GM23248 (cell line): ENCODE results near the gene LY6G6C. TPM values are rescaled to one million over a fixed set of nuclear protein-coding genes. Genes with fewer than 3 reads are reported as not detected.

Experiments used
- DNase-seq: peaks from one replicate; pipeline ENCODE4 v3.0.0-alpha.2; 2015
- H2AFZ ChIP-seq: fragments of 200-600 bp; sonication (generic); 2 replicates; pipeline ENCODE4 v1.6.1; 2016; ENCODE audit warnings: antibody characterized with exemption
- H3F3A ChIP-seq: fragments of 200-600 bp; sonication (generic); 2 replicates; pipeline ENCODE4 v1.6.1; 2016; ENCODE audit warnings: mild to moderate bottlenecking, antibody characterized with exemption, mixed run types; ENCODE audit not compliant: insufficient read depth
- H3K27ac ChIP-seq: fragments of 200-600 bp; sonication (generic); 2 replicates; pipeline ENCODE4 v1.5.1; 2016; ENCODE audit warnings: mild to moderate bottlenecking
- H3K27me3 ChIP-seq: fragments of 200-600 bp; sonication (generic); replicated peaks from 2 replicates; pipeline ENCODE4 v1.6.1; 2016; ENCODE audit warnings: mild to moderate bottlenecking; ENCODE audit not compliant: insufficient read depth
- H3K36me3 ChIP-seq: fragments of 200-600 bp; sonication (generic); 2 replicates; pipeline ENCODE4 v1.6.1; 2016; ENCODE audit warnings: low read depth, mild to moderate bottlenecking
- H3K4me1 ChIP-seq: fragments of 200-600 bp; sonication (generic); 2 replicates; pipeline ENCODE4 v1.6.1; 2016; ENCODE audit warnings: mild to moderate bottlenecking; ENCODE audit not compliant: insufficient read depth
- H3K4me2 ChIP-seq: fragments of 200-600 bp; sonication (generic); one replicate; pipeline ENCODE4 v1.6.1; 2016; ENCODE audit warnings: mild to moderate bottlenecking; ENCODE audit not compliant: unreplicated experiment
- H3K4me3 ChIP-seq: fragments of 200-600 bp; sonication (generic); 2 replicates; pipeline ENCODE4 v1.5.1; 2016; ENCODE audit warnings: mild to moderate bottlenecking
- H3K79me2 ChIP-seq: fragments of 200-600 bp; sonication (generic); 2 replicates; pipeline ENCODE4 v1.6.1; 2016; ENCODE audit warnings: mild to moderate bottlenecking; ENCODE audit not compliant: insufficient read depth
- H3K9ac ChIP-seq: fragments of 200-600 bp; sonication (generic); 2 replicates; pipeline ENCODE4 v1.6.1; 2016; ENCODE audit warnings: mild to moderate bottlenecking
- H3K9me2 ChIP-seq: fragments of 200-600 bp; sonication (generic); 2 replicates; pipeline ENCODE4 v1.6.1; 2016; ENCODE audit warnings: mixed run types, mild to moderate bottlenecking, moderate library complexity; ENCODE audit not compliant: insufficient read depth
- H3K9me3 ChIP-seq: fragments of 200-600 bp; sonication (generic); one replicate; pipeline ENCODE4 v1.6.1; 2017; ENCODE audit warnings: low read depth
- H4K20me1 ChIP-seq: fragments of 200-600 bp; sonication (generic); 2 replicates; pipeline ENCODE4 v1.6.0; 2016; ENCODE audit not compliant: insufficient read depth
- EZH2 ChIP-seq: fragments of 200-600 bp; sonication (generic); IDR thresholded peaks from 2 replicates; pipeline ENCODE4 v1.6.1; 2018; ENCODE audit warnings: antibody characterized with exemption, mild to moderate bottlenecking; ENCODE audit not compliant: insufficient read depth, poor library complexity, severe bottlenecking
- EZH2phosphoT487 ChIP-seq: fragments of 200-600 bp; sonication (generic); IDR thresholded peaks from 2 replicates; pipeline ENCODE4 v1.6.1; 2018; ENCODE audit warnings: antibody characterized with exemption, moderate library complexity, mild to moderate bottlenecking, low read depth; ENCODE audit not compliant: insufficient read depth
- WGBS, 2 experiments: methylation state at CpG; one replicate each; pipeline ENCODE4 v1.1.6; 2015 to 2017; ENCODE audit warnings: low lambda C conversion rate in 2 of 2, low coverage in 1 of 2; ENCODE audit errors: missing lambda C conversion rate in 2 of 2; 5-methylcytosine and 5-hydroxymethylcytosine counted together
- in situ Hi-C: fragments of 300-500 bp; cut with MboI; formaldehyde crosslinking; loops from 2 replicates; pipeline ENCODE4 v1.15.0; 2020
- polyA plus RNA-seq: library from polyadenylated mRNA; unstranded; fragments of >200 nt; fragmentation: Nextera tagmentation; extraction: Ambion mirVana; gene quantifications from 2 replicates; pipeline ENCODE4 v1.2.1, GENCODE V29; 2016
- total RNA-seq: library from RNA; depleted of rRNA; stranded (reverse); fragments of >200 nt; shearing (Covaris generic); gene quantifications from 2 replicates; pipeline ENCODE4 v1.2.3, GENCODE V29; 2014

Gene LY6G6C
- total and polyA plus RNA-seq, 2 experiments from 2014 or later = not detected

DNA sequence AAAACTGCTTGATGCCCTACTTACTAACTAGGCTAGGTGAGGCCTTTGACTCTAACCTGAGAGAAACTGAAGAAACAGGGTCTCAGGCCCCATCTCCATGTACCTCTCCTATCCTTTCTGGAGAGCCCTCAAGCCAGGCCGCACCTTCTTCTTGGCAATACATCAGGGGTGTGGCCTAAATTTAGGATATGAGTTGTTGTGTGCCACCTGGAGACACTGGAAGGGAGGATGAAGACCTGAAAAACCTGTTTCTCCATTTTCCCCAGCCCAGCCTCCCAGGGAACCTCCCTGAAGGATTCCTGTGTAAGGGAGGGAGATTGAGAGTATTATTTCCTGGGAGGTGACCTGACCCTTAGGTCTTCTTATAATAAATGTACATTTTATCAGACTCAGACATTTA lies 3.3 kb downstream of the LY6G6C start:
- Histone ChIP-seq H3K4me1 (no peaks in the 10 kb centered on the region), H3K4me2 (no peak overlapping the region), H3K9me2 (no peaks in the 10 kb centered on the region), H3K9ac (no peak overlapping the region), H4K20me1 (no peaks in the 10 kb centered on the region), H3K9me3 (no peaks in the 10 kb centered on the region), H2AFZ (no peak overlapping the region), H3K27ac (no peak overlapping the region), H3K36me3 (no peaks in the 10 kb centered on the region), H3F3A (no peaks in the 10 kb centered on the region), H3K79me2 (no peaks in the 10 kb centered on the region), H3K4me3 (no peak overlapping the region), H3K27me3 (no peaks in the 10 kb centered on the region)
- TF ChIP-seq EZH2phosphoT487 = no peak
- no peak for TF ChIP-seq EZH2
- 21 to 50% methylated on average over 1 of the region's 1 CpG for WGBS, 2 experiments
- in situ Hi-C loops = no loop called here
- no peak for DNase-seq

- Histone ChIP-seq H3K9ac (no peak overlapping the region), H3K27me3 (no peaks in the 10 kb centered on the region), H3K79me2 (no peaks in the 10 kb centered on the region), H3K36me3 (no peaks in the 10 kb centered on the region), H3K27ac (no peak overlapping the region), H2AFZ (no peak overlapping the region), H3K4me1 (no peaks in the 10 kb centered on the region), H3K4me2 (no peak overlapping the region), H3F3A (no peaks in the 10 kb centered on the region), H4K20me1 (no peaks in the 10 kb centered on the region), H3K4me3 (no peak overlapping the region), H3K9me2 (no peaks in the 10 kb centered on the region), H3K9me3 (no peaks in the 10 kb centered on the region)
- no peak for DNase-seq
- WGBS, 2 experiments = 59 to 61% methylated on average over 10 of the region's 10 CpGs
- in situ Hi-C loops = no loop called here
- TF ChIP-seq EZH2phosphoT487 (no peak), EZH2 (no peak)
Measured at GRCh38 chr6:31717499-31718222, 3.9 kb downstream of the LY6G6C start.

DNA sequence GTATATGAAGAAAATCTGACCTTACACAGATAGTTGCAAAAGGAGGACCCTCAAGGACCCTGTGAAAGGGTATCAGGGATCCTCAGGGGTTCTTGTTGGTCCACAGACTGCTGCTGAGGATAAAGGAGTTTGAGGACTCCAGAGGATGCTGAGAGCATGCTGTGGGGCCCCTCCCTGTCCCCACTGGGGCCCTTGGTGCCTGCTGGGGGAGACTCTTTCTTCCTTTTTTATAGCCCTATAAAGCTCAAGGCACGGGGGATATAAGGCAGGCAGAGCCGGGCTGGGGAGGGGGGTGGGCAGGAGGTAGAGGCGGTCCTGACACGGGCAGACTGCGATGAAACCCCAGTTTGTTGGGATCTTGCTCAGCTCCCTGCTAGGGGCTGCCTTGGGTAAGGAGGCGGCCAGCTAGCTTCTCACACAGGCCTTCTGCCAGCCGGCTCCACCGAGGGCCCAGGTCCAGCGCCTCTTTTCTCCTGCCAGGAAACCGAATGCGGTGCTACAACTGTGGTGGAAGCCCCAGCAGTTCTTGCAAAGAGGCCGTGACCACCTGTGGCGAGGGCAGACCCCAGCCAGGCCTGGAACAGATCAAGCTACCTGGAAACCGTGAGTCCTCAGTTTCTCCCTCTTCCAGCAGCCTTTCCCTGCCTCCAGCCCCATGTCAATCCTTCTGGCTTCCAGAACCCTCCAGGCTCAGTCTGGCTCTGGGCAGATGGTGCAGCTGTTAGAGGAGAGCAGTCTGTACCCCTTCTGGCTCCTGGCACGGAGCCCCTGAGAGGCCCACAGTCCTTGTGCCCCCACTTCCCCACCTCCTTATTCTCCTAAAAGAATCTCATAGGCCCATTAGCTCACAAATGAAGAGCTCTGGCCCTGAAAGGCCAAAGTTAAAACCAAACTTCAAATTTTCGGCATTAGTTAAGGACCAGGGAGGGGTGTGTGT lies 6.3 kb downstream of the LY6G6C start, which contains the start of gene LY6G6D:
LY6G6D (plus strand) TSS at position 327 of the 937 bp plus-strand sequence; CDS start at position 335, 8 bp downstream.
- H3K4me2 ChIP-seq = no peak within 1 kb of the TSS
- no peaks in the 10 kb centered on the region for H3K4me1 ChIP-seq
- TF ChIP-seq EZH2phosphoT487 (no peak), EZH2 (no peak)
- H3K27ac ChIP-seq = no peak within 1 kb of the TSS
- in situ Hi-C loops = no loop called here
- H4K20me1 ChIP-seq = no peaks in the 10 kb centered on the region
- no peaks in the 10 kb centered on the region for H3K9me2 ChIP-seq
- H3K27me3 ChIP-seq = no peaks in the 10 kb centered on the region
- no peaks in the 10 kb centered on the region for H3F3A ChIP-seq
- no peaks in the 10 kb centered on the region for H3K79me2 ChIP-seq
- no peak for DNase-seq
- no peak within 1 kb of the TSS for H2AFZ ChIP-seq
- H3K36me3 ChIP-seq = no peaks in the 10 kb centered on the region
- no peak within 1 kb of the TSS for H3K9ac ChIP-seq
- no peak within 1 kb of the TSS for H3K4me3 ChIP-seq
- WGBS, 2 experiments = 59 to 60% methylated on average over 12 to 16 of the region's 16 CpGs
- no peaks in the 10 kb centered on the region for H3K9me3 ChIP-seq

DNA sequence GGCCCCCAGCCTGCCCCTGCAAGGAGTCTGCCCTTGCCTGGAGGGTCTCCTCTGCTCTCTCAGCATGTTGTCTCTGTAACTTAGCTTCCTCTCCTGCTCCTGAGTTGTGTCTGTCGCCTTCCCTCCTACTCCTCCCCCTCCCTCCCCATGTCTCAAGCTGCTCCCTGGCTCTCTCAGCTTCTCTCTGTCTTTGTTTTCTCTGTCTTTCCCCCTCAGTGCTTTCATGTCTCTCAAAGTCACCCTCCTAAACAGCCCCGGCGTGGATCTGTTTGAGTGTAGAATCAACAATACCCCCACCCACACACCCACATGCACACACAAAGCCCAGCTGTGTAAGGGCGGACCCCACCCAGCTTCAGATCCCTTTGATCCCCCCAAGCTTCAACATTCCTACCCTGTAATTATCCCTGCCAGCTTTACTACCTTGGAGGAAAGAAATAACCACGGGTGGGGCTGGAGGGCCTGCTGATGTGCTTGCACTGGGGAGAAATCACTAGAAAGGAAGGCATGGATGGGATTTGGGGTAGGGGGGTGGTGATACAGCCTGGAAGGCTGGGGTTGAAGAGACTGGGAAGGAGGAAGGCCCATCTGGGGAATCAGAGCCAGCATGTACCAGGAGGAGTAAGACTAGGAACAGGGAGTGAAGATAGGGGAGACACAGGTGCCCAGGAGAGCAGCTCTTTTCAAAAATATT lies 7.4 kb downstream of the LY6G6C start:
- Histone ChIP-seq H3K9me3 (no peaks in the 10 kb centered on the region), H2AFZ (no peak overlapping the region), H3K79me2 (no peaks in the 10 kb centered on the region), H3K4me2 (no peak overlapping the region), H3K36me3 (no peaks in the 10 kb centered on the region), H3K27me3 (no peaks in the 10 kb centered on the region), H3K9me2 (no peaks in the 10 kb centered on the region), H4K20me1 (no peaks in the 10 kb centered on the region), H3F3A (no peaks in the 10 kb centered on the region), H3K9ac (no peak overlapping the region), H3K4me3 (no peak overlapping the region), H3K27ac (no peak overlapping the region), H3K4me1 (no peaks in the 10 kb centered on the region)
- WGBS, 2 experiments = 44 to 50% methylated on average over 5 of the region's 5 CpGs
- no peak for DNase-seq
- TF ChIP-seq EZH2phosphoT487 (no peak), EZH2 (no peak)
- in situ Hi-C loops = no loop called here
